Fibroblast of skin of abdomen (primary cell): Measurements from ENCODE around the gene IFT27.
"Not testable (repeated sequence)": the region's sequence is repeated elsewhere in the genome, so short reads cannot be mapped to it uniquely, and the experiment has no call there.

Source experiments
- DNase-seq: peaks from one replicate; pipeline ENCODE4 v3.0.0-alpha.2; 2013

IFT27 gene

DNA sequence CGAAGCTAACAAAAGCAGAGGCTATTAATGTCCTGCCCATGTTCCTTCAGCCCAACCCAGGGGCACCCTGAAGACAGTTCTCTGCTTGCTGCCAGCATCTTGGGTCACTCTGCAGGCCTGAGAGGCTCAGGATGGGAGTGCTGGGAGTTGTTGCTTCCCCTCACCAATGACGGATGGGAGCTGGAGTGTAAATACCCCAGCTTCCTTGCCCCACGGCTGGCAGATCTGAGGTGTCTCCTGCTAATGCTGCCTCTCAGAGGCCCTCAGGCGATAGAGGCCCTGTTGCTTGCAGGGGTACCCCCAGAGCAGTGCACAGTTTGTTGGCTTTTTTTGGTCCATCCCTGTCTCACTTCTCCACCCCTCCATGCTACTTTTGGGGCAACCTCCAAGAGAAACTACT, 32.9 kb downstream of the IFT27 start:
- no peak for DNase-seq

GRCh38 chr22:36741968-36742367, 34.0 kb downstream of the IFT27 start:
- DNase-seq, result no peak

GRCh38 chr22:36741204-36741793, 34.6 kb downstream of the IFT27 start:
- no peak for DNase-seq

DNA sequence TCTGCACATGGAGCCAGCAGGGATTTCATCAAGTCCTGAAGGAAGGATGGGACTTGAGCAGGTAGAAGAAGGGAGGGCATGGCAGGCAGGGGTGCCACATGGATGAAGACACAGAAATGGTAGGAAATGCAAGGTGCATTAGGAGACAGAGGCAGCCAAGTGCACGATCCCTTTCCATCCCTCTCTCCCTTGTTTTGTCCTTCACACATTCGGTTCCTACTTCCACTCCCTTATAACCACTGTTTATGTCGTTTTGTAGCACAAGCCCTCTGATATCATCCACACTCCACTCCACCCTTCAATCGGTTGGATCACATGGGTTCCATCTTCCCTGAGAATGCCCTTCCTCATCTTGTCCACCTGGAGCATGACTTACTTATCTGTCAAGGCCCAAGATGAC, 35.2 kb downstream of the IFT27 start:
- no peak for DNase-seq

- DNase-seq, result no peak
Observed at GRCh38 chr22:36739185-36739584, 36.7 kb downstream of the IFT27 start.

GRCh38 chr22:36738416-36739020, 37.4 kb downstream of the IFT27 start:
- no peak for DNase-seq

DNA sequence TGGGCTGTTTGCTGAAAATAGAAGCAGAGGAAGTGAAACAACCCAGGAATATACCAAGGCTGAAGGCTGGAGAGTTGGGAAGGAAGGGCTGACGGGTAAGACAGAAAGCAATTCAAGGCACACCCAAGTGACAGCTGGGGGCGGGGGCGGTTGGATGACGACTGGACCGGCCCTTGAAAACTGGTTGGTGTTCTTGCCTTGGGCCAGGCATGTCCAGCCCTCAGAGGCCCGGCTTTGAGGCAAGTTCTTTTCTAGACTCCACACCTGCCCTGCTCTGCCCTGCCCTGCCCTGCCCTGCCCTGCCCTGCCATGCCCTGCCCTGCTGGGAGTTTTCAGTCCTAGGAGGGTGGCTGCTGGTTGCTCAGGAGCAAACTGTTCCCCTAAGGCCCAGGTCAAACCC, 38.1 kb downstream of the IFT27 start:
- DNase-seq, result no peak

DNA sequence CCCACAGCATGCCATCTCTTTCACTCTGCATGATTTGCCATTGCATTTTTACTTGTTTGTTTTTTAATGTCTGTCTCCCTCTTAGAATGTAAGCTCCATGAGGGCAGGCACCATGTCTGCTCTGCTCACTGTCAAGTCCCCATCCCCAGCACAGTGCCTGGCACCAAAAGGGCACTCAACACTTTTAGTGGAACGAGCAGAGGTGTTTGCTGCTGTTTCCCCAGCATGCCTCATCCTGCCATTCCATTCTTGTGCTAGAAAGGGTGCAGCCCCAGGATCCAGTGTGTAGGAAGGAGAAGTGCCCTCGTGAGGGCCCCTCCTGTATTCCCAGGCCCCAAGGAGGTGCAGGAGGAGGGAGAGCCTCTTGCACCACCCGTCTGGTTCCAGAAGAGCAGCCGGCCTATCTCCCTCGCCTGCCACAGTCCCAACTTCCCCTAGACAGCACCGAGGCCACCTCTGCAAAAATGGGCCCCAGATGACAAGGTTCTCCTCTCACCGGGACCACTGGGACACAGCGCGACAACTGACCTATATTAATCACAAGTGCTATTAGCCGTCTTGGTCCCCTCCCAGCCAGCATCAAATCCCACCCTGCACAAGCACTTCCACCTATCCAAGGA, 39.1 kb downstream of the IFT27 start:
- no peak for DNase-seq

DNA sequence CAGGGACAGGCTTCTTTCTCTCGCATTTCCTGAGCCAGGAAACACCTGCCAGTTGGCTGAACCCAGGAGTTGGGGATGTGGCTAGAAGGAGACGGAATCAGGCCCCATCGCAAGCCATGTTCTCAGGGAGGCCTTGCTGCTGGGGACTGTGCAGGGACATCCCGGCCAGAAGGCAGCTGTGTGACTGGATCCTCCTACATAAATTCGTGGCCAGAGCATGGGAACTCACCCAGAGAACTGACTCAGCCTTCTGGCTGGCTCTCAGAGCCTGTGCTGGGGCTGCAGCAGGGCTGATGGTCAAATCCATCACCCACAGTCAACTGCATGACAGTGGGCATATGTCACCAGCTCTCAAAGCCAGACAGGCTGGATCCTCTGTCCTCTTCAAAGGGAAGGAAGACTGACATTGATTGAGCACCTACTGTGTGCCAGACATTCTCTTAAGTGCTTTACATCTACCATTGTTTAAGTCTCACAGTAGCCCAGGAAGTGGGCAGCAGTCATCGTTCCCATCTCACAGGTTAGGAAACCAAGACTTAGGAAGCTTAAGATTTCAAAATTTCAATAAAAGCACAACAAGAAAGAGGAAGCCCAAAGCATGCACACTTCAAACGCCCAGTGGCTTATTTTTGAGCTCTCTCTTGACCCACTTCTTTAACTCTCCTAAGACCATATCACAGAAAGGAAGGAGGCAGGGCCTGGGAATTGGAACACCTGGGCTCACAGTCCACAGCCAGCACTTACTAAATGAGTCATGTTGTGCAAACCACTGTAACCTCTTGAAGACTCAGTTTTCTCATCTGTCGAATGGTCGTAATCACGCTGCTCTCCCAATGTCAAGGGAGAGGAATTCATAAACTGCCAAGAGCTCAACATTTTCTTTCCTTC, 41.5 kb downstream of the IFT27 start:
- peak; percentile 12 for DNase-seq

DNA sequence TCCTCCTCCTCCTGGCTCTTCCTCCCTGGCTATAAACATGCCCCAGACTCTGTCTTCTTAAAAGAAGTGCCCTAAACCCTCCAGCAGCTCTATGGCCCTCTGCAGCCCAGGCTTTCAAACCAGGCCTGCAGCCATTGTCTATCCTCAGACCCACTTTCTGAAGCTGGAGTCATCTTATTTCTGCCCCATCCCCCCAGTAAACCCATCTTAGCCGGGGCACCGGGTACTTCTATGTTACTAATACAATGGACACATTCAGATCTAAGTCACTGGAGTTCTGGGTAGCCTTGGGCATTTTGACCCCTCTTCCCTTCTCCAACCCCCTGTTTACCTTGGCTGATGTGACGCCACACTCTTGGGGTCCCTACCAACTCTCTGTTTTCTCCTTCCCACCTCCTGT, 42.6 kb downstream of the IFT27 start:
- no peak for DNase-seq

DNA sequence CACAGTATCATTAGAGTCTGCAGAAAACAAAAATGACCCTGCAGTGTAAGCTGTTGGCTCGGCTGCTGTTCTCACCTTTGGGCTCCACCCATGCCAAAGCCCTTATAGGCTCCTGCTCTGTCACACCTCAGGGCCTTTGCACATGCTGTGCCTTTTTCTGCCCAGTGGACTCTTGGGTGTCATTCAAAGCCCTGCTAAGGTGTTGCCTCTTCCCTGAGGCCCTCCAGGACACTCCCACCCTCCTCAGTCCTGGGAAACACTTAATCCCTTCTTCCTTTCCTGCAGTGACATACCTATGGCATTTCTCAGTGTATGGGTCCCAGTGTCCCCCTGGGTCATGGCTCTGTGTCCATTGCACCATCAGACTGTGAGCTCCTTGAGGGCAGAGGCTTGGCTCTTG, 43.3 kb downstream of the IFT27 start:
- no peak for DNase-seq

DNA sequence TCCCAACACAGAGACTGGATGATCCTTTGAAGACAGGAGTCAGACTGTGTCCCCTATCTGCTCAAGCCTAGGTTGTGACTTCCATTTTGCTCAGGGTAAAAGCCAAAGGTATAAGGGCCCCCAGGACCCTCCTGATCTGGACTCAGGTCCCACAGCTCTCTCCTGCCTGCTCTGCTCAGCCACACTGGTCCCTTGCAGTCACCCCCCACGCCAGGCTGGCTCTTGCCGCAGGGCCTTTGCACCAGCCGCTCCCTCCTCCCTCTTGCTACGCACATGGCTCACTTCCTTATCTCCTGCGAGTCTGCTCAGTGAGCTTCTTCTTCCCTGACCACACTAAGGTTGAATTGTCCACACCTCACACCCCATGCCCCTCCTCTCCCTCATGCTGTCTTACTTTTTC, 44.0 kb downstream of the IFT27 start:
- DNase-seq, result no peak

GRCh38 chr22:36731321-36731720, 44.6 kb downstream of the IFT27 start:
- not testable (repeated sequence) for DNase-seq

- no peak for DNase-seq
Observed at GRCh38 chr22:36730176-36730858, 45.6 kb downstream of the IFT27 start.

DNA sequence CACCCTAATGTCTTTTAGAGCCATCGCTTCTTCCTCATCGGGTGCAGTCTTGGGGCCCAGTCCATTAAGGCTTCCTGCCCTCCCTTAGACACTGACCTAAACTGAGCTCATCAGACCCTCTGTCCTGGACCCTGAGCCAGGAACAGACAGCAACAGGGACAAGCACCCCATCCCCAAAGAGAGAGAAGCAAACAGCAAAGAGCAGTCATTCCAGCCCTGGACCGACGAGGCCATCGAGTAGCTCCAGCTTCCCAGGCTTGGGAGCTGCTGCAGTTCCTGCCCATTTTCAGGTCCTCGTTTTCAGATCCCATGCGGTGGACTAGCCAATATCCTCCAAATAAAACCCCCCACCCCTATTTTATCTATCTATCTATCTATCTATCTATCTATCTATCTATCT, 46.6 kb downstream of the IFT27 start:
- no peak for DNase-seq

- DNase-seq, result no peak
Observed at GRCh38 chr22:36728505-36728904, 47.4 kb downstream of the IFT27 start.

DNA sequence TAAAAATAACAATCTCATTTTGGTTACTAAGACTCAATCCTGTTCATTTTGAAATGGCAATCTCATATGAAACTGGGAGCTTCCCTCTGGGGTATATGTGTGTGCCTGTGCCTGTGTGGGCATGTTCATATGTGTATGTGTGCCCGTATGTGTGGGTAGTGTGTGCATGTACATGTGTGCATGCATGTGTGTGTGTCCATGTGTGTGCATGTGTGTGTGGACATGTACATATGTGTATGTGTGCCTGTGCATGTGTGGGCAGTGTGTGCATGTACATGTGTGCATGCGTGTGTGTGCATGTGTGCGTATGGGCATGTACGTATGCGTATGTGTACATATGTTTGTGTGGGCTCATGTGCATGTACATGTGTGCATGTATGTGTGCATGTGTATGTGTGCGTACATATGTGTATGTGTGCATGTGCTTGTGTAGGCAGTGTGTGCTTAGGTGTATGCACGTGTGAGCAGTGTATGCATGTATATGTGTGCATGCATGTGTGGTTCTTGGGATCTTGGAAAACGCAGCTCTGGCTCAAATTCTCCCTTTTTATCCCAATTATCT, 47.9 kb downstream of the IFT27 start:
- DNase-seq, result no peak

DNA sequence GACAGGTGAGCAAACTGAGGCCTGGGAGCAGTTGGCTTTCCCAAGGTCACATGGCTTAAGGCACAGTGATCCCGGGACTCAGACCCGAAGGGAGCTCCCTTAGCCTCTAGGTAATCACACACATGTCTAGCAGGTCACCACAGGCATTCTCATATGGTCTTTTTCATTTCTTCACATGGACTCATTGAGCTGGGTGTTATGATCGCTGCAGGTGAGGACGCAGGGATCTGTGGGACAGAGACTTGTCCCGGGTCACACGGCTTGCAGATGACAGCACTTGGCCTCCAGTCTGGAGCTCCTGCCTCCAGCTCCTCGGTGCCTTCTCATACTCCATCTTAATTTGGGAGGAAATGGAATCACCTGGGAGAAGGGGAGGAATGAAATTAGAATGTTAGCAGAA, 48.8 kb downstream of the IFT27 start:
- DNase-seq, result no peak

- no peak for DNase-seq
Observed at GRCh38 chr22:36726007-36726380, 49.9 kb downstream of the IFT27 start.

DNA sequence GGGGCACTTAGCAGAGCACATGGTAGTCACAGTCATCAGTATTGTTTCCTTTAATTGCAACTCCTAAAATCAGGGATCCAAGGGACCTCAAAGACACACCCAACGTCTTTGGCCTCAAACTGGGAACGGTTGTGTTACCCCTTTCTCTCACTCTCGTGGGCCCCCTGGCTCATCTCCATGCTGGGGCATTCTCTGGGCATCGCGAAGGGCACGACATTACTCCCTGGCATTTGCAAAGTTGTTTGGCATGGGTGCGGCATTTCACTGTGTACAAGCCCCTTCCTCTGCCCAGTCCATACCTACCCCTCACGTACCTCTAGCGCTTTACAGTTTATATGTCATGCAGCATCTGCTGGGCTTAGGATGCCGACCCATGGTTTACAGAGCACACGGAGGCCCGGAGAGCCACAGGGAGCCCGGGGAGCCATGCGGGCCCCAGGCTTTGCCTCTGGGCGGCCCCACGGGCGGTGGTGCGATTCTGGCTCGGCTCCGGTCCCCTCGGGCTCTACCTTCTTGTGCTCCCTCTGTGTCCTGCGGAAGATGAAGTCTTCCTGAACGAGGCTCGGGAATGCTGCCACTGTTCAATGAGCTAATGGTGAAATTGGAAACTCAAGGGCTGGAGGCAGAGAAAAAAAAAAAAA, 50.4 kb downstream of the IFT27 start:
- no peak for DNase-seq

- no peak for DNase-seq
Observed at GRCh38 chr22:36724836-36725235, 51.1 kb downstream of the IFT27 start.

DNA sequence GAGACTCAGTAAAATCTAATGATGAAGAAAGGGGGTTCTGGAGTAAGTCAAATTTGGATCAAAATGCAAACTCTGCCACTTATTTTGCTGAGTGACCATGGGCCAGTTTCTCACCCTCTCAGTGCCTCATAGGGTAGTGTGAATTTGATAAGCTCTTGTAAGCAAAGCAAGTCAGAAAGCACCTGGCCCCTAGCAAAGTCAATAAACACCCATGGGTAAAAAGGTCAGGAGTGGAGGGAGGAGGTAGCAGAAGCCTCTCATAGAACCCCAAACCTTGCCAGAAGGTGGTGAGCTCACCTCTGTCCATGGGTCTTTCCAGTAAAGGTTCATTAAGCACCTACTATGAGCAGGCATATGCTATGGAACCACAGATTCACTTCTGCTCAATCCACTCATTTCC, 53.9 kb downstream of the IFT27 start:
- DNase-seq, result no peak
